ENCODE results near the gene ACSL3.

Gene ACSL3

DNA sequence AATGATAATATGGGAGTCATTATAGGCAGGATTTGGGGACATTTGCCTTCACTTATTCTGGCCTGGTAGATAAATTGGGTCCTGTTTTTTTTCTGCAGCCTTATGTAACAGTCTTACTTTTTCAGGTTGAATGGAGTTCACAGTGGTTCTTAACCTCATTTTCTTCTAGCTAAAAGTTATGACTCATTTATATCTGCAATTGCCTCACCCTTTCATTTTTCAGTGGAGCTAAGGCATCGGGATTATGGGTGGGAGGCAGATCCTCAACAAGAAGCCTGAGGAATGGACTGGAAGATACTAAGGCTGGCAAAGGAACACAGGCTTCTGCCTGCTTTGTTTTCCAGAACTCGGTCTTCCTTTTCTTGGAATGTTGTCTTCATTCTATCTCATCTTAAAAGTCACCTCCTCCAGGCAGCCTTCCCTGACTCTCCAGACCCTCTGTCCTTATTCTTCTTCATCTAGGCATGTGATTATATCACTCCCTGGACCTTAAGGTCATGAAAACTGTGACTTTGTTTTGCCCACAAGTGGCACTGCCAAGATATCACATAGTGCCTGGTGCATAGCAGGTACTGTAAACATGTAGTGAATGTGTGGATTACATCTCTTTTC lies 41.0 kb upstream of the ACSL3 start:
- H2AFZ ChIP-seq (ENCODE audit: low read length): no peak overlapping the region
- H3F3A ChIP-seq (ENCODE audit: insufficient read depth, low read length): no peaks in the 10 kb centered on the region
- TF ChIP-seq, protein P1, sequence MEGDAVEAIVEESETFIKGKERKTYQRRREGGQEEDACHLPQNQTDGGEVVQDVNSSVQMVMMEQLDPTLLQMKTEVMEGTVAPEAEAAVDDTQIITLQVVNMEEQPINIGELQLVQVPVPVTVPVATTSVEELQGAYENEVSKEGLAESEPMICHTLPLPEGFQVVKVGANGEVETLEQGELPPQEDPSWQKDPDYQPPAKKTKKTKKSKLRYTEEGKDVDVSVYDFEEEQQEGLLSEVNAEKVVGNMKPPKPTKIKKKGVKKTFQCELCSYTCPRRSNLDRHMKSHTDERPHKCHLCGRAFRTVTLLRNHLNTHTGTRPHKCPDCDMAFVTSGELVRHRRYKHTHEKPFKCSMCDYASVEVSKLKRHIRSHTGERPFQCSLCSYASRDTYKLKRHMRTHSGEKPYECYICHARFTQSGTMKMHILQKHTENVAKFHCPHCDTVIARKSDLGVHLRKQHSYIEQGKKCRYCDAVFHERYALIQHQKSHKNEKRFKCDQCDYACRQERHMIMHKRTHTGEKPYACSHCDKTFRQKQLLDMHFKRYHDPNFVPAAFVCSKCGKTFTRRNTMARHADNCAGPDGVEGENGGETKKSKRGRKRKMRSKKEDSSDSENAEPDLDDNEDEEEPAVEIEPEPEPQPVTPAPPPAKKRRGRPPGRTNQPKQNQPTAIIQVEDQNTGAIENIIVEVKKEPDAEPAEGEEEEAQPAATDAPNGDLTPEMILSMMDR (IDR thresholded peaks at IDR 0.05; ENCODE audit: low read length): no peak
- TF ChIP-seq EZH2 (optimal IDR thresholded peaks at IDR 0.05; ENCODE audit: low read depth, low read length) (no peak), EZH2phosphoT487 (IDR thresholded peaks at IDR 0.05; ENCODE audit: low read length) (no peak)
- H3K36me3 ChIP-seq (replicated peaks; ENCODE audit: insufficient read depth, low read length): no peaks in the 10 kb centered on the region
- no peaks in the 10 kb centered on the region for H3K9me3 ChIP-seq (replicated peaks; ENCODE audit: insufficient read depth, low read length)
- no peak overlapping the region for H3K4me2 ChIP-seq (ENCODE audit: low read depth, low read length)
- no peaks in the 10 kb centered on the region for H3K9me2 ChIP-seq (replicated peaks; ENCODE audit: insufficient read depth, low read length)
- no peaks in the 10 kb centered on the region for H3K79me2 ChIP-seq (ENCODE audit: low read length)
- H3K9ac ChIP-seq (ENCODE audit: low read length): no peak overlapping the region
- no peaks in the 10 kb centered on the region for H4K20me1 ChIP-seq (ENCODE audit: insufficient read depth, low read length)
- no peak overlapping the region for H3K27ac ChIP-seq (ENCODE audit: low read length)
- no peak overlapping the region for H3K4me3 ChIP-seq (ENCODE audit: low read length)
- no peak for DNase-seq
- no peaks in the 10 kb centered on the region for H3K27me3 ChIP-seq (replicated peaks; ENCODE audit: insufficient read depth, low read length)
- no peaks in the 10 kb centered on the region for H3K4me1 ChIP-seq (ENCODE audit: low read length)

DNA sequence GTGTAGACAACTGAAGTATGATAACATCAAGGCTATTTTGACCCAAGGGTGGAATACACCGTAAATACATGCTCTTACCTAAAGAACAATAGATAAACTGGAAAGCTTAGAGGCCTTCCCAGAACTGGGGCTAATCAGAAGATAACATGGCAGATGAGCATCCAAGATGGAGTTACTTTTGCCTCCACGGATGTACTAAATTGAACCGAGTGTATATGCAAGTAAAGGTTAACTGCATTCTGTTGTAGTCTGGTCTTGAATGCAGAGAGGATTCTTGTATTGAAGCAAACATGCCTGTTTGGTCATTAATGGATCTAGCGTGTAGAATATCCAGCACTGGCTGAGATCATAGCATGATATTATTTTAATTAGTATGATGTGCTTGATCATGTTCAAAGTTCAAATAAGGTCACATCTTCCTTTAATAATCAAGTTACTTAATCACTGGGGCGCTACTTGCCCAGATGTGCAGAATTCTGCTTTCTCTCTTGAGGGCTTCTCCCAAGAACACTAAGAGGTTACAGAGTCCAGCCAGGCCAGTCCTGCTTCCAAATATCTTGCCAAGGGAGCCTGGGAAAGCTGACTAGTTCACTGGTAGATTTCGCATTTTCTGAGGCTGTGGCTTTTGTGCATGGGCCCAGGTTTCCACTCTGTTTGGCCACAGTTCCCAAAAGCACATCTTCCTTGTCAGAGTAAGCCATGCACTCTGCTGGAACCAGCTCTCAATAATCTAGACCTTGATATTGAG lies 37.5 kb upstream of the ACSL3 start:
- Histone ChIP-seq H3K79me2 (ENCODE audit: low read length) (no peaks in the 10 kb centered on the region), H3K4me3 (ENCODE audit: low read length) (no peak overlapping the region), H3K9me3 (replicated peaks; ENCODE audit: insufficient read depth, low read length) (no peaks in the 10 kb centered on the region), H3K9me2 (replicated peaks; ENCODE audit: insufficient read depth, low read length) (no peaks in the 10 kb centered on the region), H3K9ac (ENCODE audit: low read length) (no peak overlapping the region), H3K27ac (ENCODE audit: low read length) (no peak overlapping the region), H4K20me1 (ENCODE audit: insufficient read depth, low read length) (no peaks in the 10 kb centered on the region), H3K27me3 (replicated peaks; ENCODE audit: insufficient read depth, low read length) (no peaks in the 10 kb centered on the region), H3K4me1 (ENCODE audit: low read length) (no peaks in the 10 kb centered on the region), H3K36me3 (replicated peaks; ENCODE audit: insufficient read depth, low read length) (no peaks in the 10 kb centered on the region), H3K4me2 (ENCODE audit: low read depth, low read length) (no peak overlapping the region), H3F3A (ENCODE audit: insufficient read depth, low read length) (no peaks in the 10 kb centered on the region), H2AFZ (ENCODE audit: low read length) (no peak overlapping the region)
- DNase-seq: no peak
- TF ChIP-seq, protein P1 (IDR thresholded peaks at IDR 0.05; ENCODE audit: low read length): no peak
- TF ChIP-seq EZH2 (optimal IDR thresholded peaks at IDR 0.05; ENCODE audit: low read depth, low read length): no peak
- TF ChIP-seq EZH2phosphoT487 (IDR thresholded peaks at IDR 0.05; ENCODE audit: low read length): no peak

DNA sequence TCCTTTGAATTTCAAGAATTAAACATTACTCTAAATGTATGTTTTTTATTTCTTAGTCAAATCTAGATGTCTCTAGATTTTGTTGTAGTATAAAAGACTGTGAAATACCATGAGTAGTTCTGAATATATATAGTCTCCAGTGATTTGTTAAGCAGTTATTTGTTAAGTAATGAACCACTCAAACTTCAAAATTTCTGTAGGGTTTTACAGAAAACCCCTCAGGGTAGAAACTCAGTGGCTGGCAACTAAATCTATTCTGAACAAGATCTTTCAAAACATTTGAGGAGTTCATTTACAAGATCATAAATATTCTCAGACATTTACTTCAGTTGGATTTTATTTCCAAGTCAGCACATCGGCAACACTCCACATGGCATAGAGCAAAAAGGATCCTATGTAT lies 35.8 kb upstream of the ACSL3 start:
- Histone ChIP-seq H3F3A (ENCODE audit: insufficient read depth, low read length) (no peaks in the 10 kb centered on the region), H3K79me2 (ENCODE audit: low read length) (no peaks in the 10 kb centered on the region), H4K20me1 (ENCODE audit: insufficient read depth, low read length) (no peaks in the 10 kb centered on the region), H2AFZ (ENCODE audit: low read length) (no peak overlapping the region), H3K9ac (ENCODE audit: low read length) (no peak overlapping the region), H3K4me1 (ENCODE audit: low read length) (no peaks in the 10 kb centered on the region), H3K4me2 (ENCODE audit: low read depth, low read length) (no peak overlapping the region), H3K9me2 (replicated peaks; ENCODE audit: insufficient read depth, low read length) (no peaks in the 10 kb centered on the region), H3K36me3 (replicated peaks; ENCODE audit: insufficient read depth, low read length) (no peaks in the 10 kb centered on the region), H3K27me3 (replicated peaks; ENCODE audit: insufficient read depth, low read length) (no peaks in the 10 kb centered on the region), H3K9me3 (replicated peaks; ENCODE audit: insufficient read depth, low read length) (no peaks in the 10 kb centered on the region), H3K4me3 (ENCODE audit: low read length) (no peak overlapping the region), H3K27ac (ENCODE audit: low read length) (no peak overlapping the region)
- TF ChIP-seq, protein P1 (IDR thresholded peaks at IDR 0.05; ENCODE audit: low read length): no peak
- TF ChIP-seq EZH2 (optimal IDR thresholded peaks at IDR 0.05; ENCODE audit: low read depth, low read length) (no peak), EZH2phosphoT487 (IDR thresholded peaks at IDR 0.05; ENCODE audit: low read length) (no peak)
- no peak for DNase-seq

Measured in MM.1S (cell line).